ENCODE data around the gene DLEU7.

DLEU7 gene

DNA sequence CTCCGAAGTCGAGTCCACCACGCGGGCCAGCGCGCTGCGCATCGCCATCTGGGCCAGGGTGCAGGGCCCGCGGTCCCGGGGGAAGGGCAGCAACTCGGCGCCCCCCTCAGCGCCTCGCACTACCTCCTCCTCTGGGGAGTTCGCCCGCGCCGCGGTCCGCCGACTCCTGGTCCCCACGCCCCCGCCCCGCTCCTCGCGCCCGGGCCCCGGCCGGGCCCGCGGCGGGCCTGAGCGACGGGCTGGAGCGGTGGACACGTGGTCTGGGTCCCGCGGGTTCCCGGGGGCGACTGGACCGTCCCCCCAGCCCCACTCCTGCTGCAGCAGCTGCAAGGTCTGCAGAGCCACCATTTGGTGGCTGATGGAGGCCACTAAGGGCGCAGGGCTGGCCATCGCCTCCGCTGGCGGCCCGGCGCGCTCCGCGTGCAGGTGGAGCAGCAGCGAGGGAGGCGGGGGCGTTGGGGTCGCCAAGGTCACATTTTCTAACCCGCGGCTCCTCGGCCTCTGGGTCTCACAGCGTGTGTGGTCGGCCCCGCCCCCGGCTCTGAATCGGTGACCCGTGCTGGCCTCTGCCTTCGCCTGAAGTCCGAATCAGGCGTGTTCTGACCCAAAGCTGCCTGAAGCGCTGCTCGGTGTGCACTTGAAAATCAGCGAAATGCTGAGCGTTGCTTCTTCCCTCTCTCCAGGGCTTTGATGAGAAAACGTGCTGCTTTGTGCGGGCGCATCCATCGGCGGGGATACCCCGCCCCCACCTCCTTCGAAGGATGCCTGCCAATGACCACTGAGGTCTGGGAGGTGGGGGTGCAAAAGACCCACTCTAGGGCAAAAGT is at the start of gene DLEU7:
Gene DLEU7, minus strand, starts transcription at position 436 of the 827 bp plus-strand sequence. Its CDS starts 46 bp downstream, at position 390.
- no peak for DNase-seq (ENCODE audit: low read depth)

GRCh38 chr13:50892210-50892944 is 48.9 kb upstream of the DLEU7 start:
- no peak for DNase-seq (ENCODE audit: low read depth)

DNA sequence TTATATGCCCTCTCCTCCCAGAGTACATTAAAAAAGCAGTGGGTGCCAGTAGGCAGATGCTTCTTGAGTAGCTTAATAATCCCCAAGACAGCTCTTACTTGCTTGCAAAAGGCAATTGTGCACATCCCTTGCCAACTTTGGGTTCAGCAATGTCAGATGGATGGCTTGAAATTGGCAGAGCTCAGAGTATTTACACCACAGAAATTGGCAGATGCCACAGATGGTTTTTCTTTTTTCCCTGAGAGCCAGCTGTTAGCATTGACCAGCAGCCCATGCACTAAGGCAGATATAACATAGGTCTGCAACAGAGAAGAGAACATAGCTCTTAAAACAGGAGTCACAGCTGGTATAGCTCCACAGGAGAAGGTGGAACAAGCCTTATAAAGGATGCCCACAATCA is 47.7 kb upstream of the DLEU7 start:
- no peak for DNase-seq (ENCODE audit: low read depth)

DNA sequence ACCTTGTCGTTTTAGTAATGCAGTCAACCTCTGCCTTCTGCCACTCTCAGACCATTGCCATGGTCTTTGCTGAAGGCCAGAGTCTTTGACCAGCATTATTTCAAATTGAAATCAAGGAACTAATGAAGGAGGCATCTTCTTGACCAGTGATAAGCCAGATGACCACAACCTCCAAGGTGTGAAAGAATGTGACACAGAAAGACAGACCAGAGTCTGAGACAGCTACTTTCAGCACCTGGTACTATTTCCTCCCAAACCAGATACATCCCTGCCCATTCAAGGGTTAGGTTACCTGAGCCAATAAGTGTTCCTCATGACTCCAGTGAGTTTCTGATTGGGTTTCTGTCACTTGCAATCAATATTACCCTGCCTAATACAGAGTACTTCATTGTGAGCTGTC is 45.8 kb upstream of the DLEU7 start:
- DNase-seq (ENCODE audit: low read depth) = no peak

DNA sequence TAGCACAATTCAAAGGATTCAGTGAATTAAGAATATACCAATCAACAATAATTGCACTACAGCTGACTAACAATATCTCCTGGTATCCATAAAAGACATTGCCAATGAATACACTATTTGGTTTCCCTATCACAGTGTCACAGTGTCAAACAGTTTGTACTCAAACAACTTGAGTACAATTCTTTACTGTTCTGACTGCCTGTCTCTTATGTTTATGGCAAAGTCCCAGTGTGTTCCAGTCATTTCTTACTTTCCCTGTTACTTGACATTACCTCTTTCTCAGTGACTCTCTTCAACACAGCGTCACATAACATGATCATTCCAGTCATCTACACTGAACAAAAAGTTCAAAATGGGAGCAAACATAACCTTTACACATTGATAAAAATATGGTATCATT is 44.9 kb upstream of the DLEU7 start:
- no peak for DNase-seq (ENCODE audit: low read depth)

DNA sequence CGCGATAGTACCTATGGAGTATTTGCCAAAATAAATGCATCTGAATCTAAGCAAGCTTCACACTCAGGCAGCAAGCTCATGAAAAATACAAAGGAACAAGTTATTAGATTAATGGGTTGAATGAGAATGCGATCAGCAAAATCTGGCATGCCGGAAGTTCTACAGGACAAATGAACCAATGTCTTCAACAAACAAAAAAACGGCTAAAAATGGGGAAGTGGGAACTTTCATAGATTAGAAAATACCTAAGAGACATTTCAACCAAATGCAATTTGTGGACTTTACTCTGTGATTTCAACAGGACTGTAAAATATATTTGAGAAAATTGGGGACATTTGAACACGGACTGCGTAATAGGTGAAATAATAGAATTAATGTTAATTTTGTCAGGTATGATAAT is 43.7 kb upstream of the DLEU7 start:
- no peak for DNase-seq (ENCODE audit: low read depth)

GRCh38 chr13:50884265-50884664 is 40.8 kb upstream of the DLEU7 start:
- DNase-seq (ENCODE audit: low read depth) = no peak

DNA sequence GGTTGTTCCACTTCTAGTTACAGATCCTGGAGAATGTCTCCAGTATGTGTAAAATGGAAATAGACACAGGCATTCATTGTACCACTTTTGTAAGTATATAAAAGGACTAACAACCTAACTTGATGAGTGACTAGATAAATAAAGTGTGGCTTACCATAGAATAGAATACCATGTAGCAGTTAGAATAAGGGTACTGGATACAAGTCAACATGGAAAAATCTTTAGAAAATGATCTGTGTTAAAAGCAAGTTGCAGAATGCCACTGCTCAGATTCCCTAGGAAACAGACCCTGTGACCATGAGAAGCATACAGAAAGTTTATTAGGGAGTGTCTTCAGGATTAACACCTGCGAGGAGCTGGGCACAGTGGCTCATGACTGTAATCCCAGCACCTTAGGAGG is 40.2 kb upstream of the DLEU7 start:
- no peak for DNase-seq (ENCODE audit: low read depth)

DNA sequence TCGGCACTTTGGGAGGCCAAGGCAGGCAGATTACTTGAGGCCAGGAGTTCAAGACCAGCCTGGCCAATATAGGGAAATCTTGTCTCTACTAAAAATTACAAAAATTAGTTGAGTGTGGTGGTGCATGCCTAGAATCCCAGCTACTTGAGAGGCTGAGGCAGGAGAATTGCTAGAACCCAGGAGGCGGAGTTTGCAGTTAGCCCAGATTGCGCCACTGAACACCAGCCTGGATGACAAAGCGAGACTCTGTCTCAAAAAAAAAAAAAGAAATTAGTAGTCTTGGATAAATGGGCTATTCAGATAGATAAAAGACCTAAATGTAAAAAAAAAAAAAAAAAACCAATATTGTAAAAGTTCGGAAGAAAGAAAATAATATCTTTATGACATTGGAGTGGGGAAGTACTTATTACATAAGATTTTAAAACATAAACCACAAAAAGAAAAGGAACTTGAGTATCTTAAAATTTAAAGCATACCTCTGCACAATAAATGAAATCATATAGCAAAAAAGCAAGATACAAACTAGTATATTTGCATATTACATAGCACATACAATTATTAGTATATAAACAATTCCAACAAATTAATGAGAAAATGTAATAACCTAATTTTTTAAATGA is 39.4 kb upstream of the DLEU7 start:
- DNase-seq (ENCODE audit: low read depth) = no peak

- no peak for DNase-seq (ENCODE audit: low read depth)
These were observed 30.5 kb upstream of the DLEU7 start for GRCh38 chr13:50873991-50874390.

GRCh38 chr13:50873467-50873866 is 30.0 kb upstream of the DLEU7 start:
- no peak for DNase-seq (ENCODE audit: low read depth)

GRCh38 chr13:50871405-50871804 is 27.9 kb upstream of the DLEU7 start:
- DNase-seq (ENCODE audit: low read depth) = no peak

- DNase-seq (ENCODE audit: low read depth) = no peak
These were observed 24.1 kb upstream of the DLEU7 start for GRCh38 chr13:50867637-50867945.

GRCh38 chr13:50866817-50867636 is 23.5 kb upstream of the DLEU7 start:
- no peak for DNase-seq (ENCODE audit: low read depth)

DNA sequence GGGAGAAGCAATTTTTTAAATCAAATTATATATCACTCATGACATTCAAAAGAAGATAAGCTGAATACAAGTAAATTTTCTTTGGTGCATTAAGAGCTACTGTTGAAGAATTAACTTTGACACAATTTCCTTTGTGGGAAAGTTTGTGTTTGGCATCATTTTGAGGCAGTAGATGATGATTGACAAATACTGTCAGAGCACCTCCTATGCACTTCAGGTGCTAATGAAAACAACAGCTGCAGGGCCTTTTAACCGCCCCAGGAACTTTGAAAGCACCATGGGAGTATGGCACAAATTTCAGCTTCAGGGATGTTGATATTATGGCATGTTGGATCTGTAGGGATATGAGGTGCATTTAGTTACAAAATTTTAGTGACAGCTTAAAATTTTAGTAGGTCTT is 21.0 kb upstream of the DLEU7 start:
- no peak for DNase-seq (ENCODE audit: low read depth)

DNA sequence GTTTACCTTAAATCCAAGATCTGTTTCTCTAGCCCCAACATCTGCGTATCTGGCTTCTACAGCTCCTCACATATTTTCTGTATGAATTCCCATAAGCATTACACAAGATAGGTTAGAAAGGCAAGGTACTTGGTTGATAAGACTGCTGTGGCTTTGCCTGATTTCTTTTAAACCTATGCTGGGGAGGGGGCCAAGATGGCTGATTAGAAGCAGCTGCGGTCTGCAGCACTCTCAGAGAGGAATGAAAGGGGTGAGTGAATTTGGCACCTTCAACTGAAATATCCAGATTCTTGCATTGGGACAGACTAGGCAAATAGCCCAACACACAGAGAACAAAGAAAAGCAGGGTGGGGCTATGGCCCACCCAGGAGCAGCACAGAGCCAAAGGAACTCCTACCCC is 12.2 kb upstream of the DLEU7 start:
- no peak for DNase-seq (ENCODE audit: low read depth)

DNA sequence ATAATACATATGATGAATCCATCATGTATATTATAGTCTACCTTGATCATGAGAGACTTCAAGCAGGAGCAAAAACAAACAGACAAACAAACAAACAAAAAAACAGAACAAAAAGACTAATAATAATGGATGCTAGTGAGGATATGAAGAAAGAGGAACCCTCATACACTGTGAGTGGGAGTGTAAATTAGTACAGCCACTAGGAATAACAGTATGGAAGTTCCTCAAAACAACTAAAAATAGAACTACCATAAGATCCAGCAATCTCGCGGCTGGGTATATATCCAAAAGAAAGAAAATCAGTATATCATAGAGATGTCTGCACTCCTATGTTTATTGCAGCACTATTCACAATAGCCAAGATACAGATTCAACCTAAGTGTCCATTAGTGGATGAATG is 7.0 kb upstream of the DLEU7 start:
- no peak for DNase-seq (ENCODE audit: low read depth)

- DNase-seq (ENCODE audit: low read depth) = no peak
These were observed 4.0 kb upstream of the DLEU7 start for GRCh38 chr13:50847501-50847900.

GRCh38 chr13:50846861-50847475 is 3.5 kb upstream of the DLEU7 start:
- DNase-seq (ENCODE audit: low read depth) = no peak

DNA sequence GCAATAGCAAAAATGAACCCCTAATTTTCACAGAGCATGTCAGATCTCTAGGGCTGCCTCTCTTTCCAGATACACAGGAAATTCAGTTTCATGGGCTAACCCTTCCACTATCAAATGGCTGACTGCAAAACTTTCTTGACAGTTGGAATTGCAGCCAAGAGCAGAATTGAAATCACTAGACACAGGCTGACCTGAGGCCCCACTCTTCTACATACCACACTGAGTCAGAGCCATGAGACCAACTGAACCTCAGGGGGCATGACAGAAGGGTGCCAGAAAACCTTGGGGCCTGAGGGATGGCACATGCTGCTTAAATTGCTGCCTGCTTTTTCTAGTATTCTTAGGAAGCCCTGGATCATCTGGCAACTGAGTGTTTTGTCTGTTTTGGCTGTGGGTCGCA is 1.7 kb upstream of the DLEU7 start:
- peak; percentile 25 for DNase-seq (ENCODE audit: low read depth)

DNA sequence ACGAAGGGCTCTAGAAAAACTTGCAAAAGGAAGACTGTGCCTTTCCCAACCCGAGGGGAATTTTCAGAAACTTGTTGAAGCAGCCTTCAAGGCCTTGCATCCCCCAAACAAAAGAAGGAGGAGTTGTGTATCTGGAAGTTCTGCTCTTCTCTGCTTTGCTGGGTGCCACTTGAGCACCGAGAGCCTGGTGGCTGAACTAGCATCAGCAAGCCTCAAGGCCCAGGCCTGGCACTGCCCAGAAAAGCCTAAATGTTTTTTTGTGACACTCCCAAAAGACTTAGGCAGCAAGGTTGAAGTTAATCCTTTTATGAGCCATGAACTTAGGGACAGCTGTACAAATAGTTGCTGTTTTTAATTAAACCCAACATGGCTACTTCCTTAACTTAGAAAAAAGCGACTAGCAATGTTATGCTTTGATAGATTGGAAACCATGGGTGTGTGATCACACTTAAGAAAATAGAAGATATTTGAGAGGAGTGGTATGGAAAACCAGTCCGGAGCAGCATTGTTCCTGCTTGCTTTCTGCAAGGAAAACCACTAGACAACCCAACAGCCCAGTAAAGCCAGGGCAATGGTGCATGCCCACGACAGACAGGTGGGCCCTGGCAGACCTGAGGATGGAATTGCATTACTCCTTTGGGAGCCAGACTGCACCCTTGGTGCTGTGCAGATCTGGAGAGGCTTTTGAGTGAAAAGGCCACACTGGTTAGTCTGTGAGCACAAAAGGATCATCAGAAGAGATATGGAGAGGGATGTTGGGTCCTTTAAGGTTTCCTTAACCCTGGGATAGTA is 788 bp upstream of the DLEU7 start:
- no peak for DNase-seq (ENCODE audit: low read depth)
